ENCODE measurements around the gene CDK19.
A peak's percentile ranks its signal among the peaks of the same experiment; 100 is the strongest.

DNA sequence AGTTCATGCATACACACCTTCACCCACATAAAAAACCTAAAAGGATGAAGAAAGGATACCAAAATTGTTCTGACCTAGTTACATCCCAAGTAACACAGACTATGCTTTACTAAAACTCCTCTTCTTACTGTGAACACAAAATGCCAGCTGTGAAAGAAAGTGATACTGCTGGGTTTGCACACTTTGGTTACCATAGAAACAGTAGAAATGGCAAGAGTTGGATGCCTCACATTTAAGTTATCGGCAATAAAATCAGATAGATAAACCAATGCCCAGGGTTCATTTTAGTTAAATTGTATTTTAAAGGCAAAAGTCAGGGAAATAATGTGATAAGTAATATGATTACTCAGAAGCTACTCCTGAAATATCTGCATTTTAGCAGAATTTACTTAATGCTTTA, 161.9 kb downstream of the CDK19 start:
- TF ChIP-seq, protein P1, sequence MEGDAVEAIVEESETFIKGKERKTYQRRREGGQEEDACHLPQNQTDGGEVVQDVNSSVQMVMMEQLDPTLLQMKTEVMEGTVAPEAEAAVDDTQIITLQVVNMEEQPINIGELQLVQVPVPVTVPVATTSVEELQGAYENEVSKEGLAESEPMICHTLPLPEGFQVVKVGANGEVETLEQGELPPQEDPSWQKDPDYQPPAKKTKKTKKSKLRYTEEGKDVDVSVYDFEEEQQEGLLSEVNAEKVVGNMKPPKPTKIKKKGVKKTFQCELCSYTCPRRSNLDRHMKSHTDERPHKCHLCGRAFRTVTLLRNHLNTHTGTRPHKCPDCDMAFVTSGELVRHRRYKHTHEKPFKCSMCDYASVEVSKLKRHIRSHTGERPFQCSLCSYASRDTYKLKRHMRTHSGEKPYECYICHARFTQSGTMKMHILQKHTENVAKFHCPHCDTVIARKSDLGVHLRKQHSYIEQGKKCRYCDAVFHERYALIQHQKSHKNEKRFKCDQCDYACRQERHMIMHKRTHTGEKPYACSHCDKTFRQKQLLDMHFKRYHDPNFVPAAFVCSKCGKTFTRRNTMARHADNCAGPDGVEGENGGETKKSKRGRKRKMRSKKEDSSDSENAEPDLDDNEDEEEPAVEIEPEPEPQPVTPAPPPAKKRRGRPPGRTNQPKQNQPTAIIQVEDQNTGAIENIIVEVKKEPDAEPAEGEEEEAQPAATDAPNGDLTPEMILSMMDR (IDR thresholded peaks at IDR 0.05; ENCODE audit: poor library complexity, severe bottlenecking), result no peak
- TF ChIP-seq POLR2AphosphoS5 (IDR thresholded peaks at IDR 0.05) (peak; percentile 25), SMC3 (conservative IDR thresholded peaks at IDR 0.05; ENCODE audit: poor library complexity) (no peak), RAD21 (conservative IDR thresholded peaks at IDR 0.05) (no peak)

Data from neural cell (in vitro differentiated cells).